LoVo (cell line): ENCODE measurements around the gene TEKT3.

Experiments used
- DNase-seq: peaks from one replicate; pipeline ENCODE4 v3.0.0-alpha.2; 2016; ENCODE audit warnings: low spot score

TEKT3 gene

GRCh38 chr17:15349119-15349518 is 7.7 kb upstream of the TEKT3 start:
- peak; percentile 13 for DNase-seq

- peak; percentile 83 for DNase-seq
Observed at GRCh38 chr17:15348021-15348420, 6.6 kb upstream of the TEKT3 start.

GRCh38 chr17:15346066-15346595 is 4.7 kb upstream of the TEKT3 start:
- no peak for DNase-seq

- no peak for DNase-seq
Observed at GRCh38 chr17:15343749-15344148, 2.4 kb upstream of the TEKT3 start.

GRCh38 chr17:15342460-15342859 is 1.1 kb upstream of the TEKT3 start:
- DNase-seq, result no peak

GRCh38 chr17:15341966-15342365 is 569 bp upstream of the TEKT3 start:
- no peak for DNase-seq

- DNase-seq, result no peak
Observed at GRCh38 chr17:15340966-15341365, 431 bp downstream of the TEKT3 start.

- no peak for DNase-seq
Observed at GRCh38 chr17:15335446-15335845, 6.0 kb downstream of the TEKT3 start.

- DNase-seq, result no peak
Observed at GRCh38 chr17:15334266-15334665, 7.1 kb downstream of the TEKT3 start.

GRCh38 chr17:15332338-15332737 is 9.1 kb downstream of the TEKT3 start:
- DNase-seq, result no peak

GRCh38 chr17:15323131-15323530 is 18.3 kb downstream of the TEKT3 start:
- no peak for DNase-seq

- DNase-seq, result no peak
Observed at GRCh38 chr17:15321556-15322251, 19.7 kb downstream of the TEKT3 start.

GRCh38 chr17:15319452-15320010 is 21.9 kb downstream of the TEKT3 start:
- no peak for DNase-seq

GRCh38 chr17:15311996-15312395 is 29.4 kb downstream of the TEKT3 start:
- no peak for DNase-seq

- DNase-seq, result no peak
Observed at GRCh38 chr17:15309793-15310192, 31.6 kb downstream of the TEKT3 start.

GRCh38 chr17:15309236-15309635 is 32.2 kb downstream of the TEKT3 start:
- no peak for DNase-seq

GRCh38 chr17:15308758-15309157 is 32.6 kb downstream of the TEKT3 start:
- no peak for DNase-seq

- DNase-seq, result no peak
Observed at GRCh38 chr17:15307710-15308111, 33.7 kb downstream of the TEKT3 start.

- DNase-seq, result no peak
Observed at GRCh38 chr17:15303851-15304250, 37.5 kb downstream of the TEKT3 start.

GRCh38 chr17:15303268-15303667 is 38.1 kb downstream of the TEKT3 start:
- no peak for DNase-seq

GRCh38 chr17:15301845-15302244 is 39.6 kb downstream of the TEKT3 start:
- DNase-seq, result no peak

- DNase-seq, result no peak
Observed at GRCh38 chr17:15298176-15298575, 43.2 kb downstream of the TEKT3 start.

GRCh38 chr17:15293558-15293957 is 47.8 kb downstream of the TEKT3 start:
- DNase-seq, result no peak
